ENCODE measurements around the gene EHF.

EHF gene

GRCh38 chr11:34603129-34604001, 17.5 kb upstream of the EHF start:
- Histone ChIP-seq H3K4me1 (ENCODE audit: control insufficient read depth, low read length) (no peaks in the 10 kb centered on the region), H4K20me1 (ENCODE audit: control insufficient read depth, insufficient read depth, low read depth, low read length) (no peaks in the 10 kb centered on the region), H3K4me2 (ENCODE audit: low read length) (no peak overlapping the region), H3K36me3 (ENCODE audit: control insufficient read depth, low read length) (no peaks in the 10 kb centered on the region), H3K9me3 (ENCODE audit: control insufficient read depth, insufficient read depth, low read length) (no peaks in the 10 kb centered on the region), H3F3A (ENCODE audit: control insufficient read depth, insufficient read depth) (no peaks in the 10 kb centered on the region), H3K27ac (ENCODE audit: low read depth, low read length) (no peak overlapping the region), H3K4me3 (ENCODE audit: low read length) (no peak overlapping the region), H3K9me2 (replicated peaks; ENCODE audit: control insufficient read depth, low read length) (no peaks in the 10 kb centered on the region), H3K27me3 (ENCODE audit: control insufficient read depth, low read length) (no peaks in the 10 kb centered on the region), H3K79me2 (ENCODE audit: control insufficient read depth, low read length) (no peaks in the 10 kb centered on the region)
- TF ChIP-seq CTCF (IDR thresholded peaks at IDR 0.05; ENCODE audit: low read depth, low read length, poor library complexity, severe bottlenecking) (no peak), EZH2phosphoT487 (IDR thresholded peaks at IDR 0.05; ENCODE audit: borderline replicate concordance, low read length) (no peak)

- Histone ChIP-seq H3K27ac (ENCODE audit: low read depth, low read length) (no peak overlapping the region), H3K4me1 (ENCODE audit: control insufficient read depth, low read length) (no peaks in the 10 kb centered on the region), H3K4me2 (ENCODE audit: low read length) (no peak overlapping the region), H3K79me2 (ENCODE audit: control insufficient read depth, low read length) (no peaks in the 10 kb centered on the region), H4K20me1 (ENCODE audit: control insufficient read depth, insufficient read depth, low read depth, low read length) (no peaks in the 10 kb centered on the region), H3K9me2 (replicated peaks; ENCODE audit: control insufficient read depth, low read length) (no peaks in the 10 kb centered on the region), H3K36me3 (ENCODE audit: control insufficient read depth, low read length) (no peaks in the 10 kb centered on the region), H3K9me3 (ENCODE audit: control insufficient read depth, insufficient read depth, low read length) (no peaks in the 10 kb centered on the region), H3F3A (ENCODE audit: control insufficient read depth, insufficient read depth) (no peaks in the 10 kb centered on the region), H3K4me3 (ENCODE audit: low read length) (no peak overlapping the region), H3K27me3 (ENCODE audit: control insufficient read depth, low read length) (no peaks in the 10 kb centered on the region)
- TF ChIP-seq EZH2phosphoT487 (IDR thresholded peaks at IDR 0.05; ENCODE audit: borderline replicate concordance, low read length) (no peak), CTCF (IDR thresholded peaks at IDR 0.05; ENCODE audit: low read depth, low read length, poor library complexity, severe bottlenecking) (no peak)
Observed at GRCh38 chr11:34604145-34604544, 16.7 kb upstream of the EHF start.

- no peaks in the 10 kb centered on the region for H4K20me1 ChIP-seq (ENCODE audit: control insufficient read depth, insufficient read depth, low read depth, low read length)
- H3K27ac ChIP-seq (ENCODE audit: low read depth, low read length) = no peak overlapping the region
- no peaks in the 10 kb centered on the region for H3F3A ChIP-seq (ENCODE audit: control insufficient read depth, insufficient read depth)
- no peaks in the 10 kb centered on the region for H3K9me3 ChIP-seq (ENCODE audit: control insufficient read depth, insufficient read depth, low read length)
- H3K4me2 ChIP-seq (ENCODE audit: low read length) = no peak overlapping the region
- no peaks in the 10 kb centered on the region for H3K9me2 ChIP-seq (replicated peaks; ENCODE audit: control insufficient read depth, low read length)
- H3K4me3 ChIP-seq (ENCODE audit: low read length) = no peak overlapping the region
- no peaks in the 10 kb centered on the region for H3K27me3 ChIP-seq (ENCODE audit: control insufficient read depth, low read length)
- no peaks in the 10 kb centered on the region for H3K79me2 ChIP-seq (ENCODE audit: control insufficient read depth, low read length)
- H3K4me1 ChIP-seq (ENCODE audit: control insufficient read depth, low read length) = no peaks in the 10 kb centered on the region
- TF ChIP-seq CTCF (IDR thresholded peaks at IDR 0.05; ENCODE audit: low read depth, low read length, poor library complexity, severe bottlenecking) (no peak), EZH2phosphoT487 (IDR thresholded peaks at IDR 0.05; ENCODE audit: borderline replicate concordance, low read length) (no peak)
- H3K36me3 ChIP-seq (ENCODE audit: control insufficient read depth, low read length) = no peaks in the 10 kb centered on the region
Observed at GRCh38 chr11:34604911-34605310, 16.0 kb upstream of the EHF start.

Measured in DOHH2 (cell line).